ENCODE measurements around the gene RUNX3. TPM values are rescaled to one million over a fixed set of nuclear protein-coding genes. Genes with fewer than 3 reads are reported as not detected.

RUNX3 gene
- total and polyA plus RNA-seq, 2 donors (not counting 1 experiment from before 2014, with no cell fraction given): 0.48 to 0.66 TPM

GRCh38 chr1:24926563-24927249 lies 3.4 kb downstream of the RUNX3 start:
- Histone ChIP-seq H2AFZ (ENCODE audit: low read length) (peak overlapping the region; percentile 50), H3K27me3 (ENCODE audit: control insufficient read depth, insufficient read depth, low read length) (peaks cover 43% of the 10 kb centered on the region)

GRCh38 chr1:24925963-24926362 lies 4.1 kb downstream of the RUNX3 start:
- Histone ChIP-seq H3K9ac (ENCODE audit: insufficient read depth, low read length) (no peak overlapping the region), H4K20me1 (ENCODE audit: control insufficient read depth, extremely low read depth, insufficient read depth, low read length) (no peaks in the 10 kb centered on the region), H3K4me2 (ENCODE audit: extremely low read depth, insufficient read depth, low read length) (peak overlapping the region; percentile 70), H3K27ac (ENCODE audit: insufficient read depth, low read length) (no peak overlapping the region), H3K79me2 (ENCODE audit: control insufficient read depth, insufficient read depth, low read length) (no peaks in the 10 kb centered on the region), H3K27me3 (ENCODE audit: control insufficient read depth, insufficient read depth, low read length) (peaks cover 35% of the 10 kb centered on the region), H2AFZ (ENCODE audit: low read length) (no peak overlapping the region), H3K4me3 (replicated peaks in 1 of 4; ENCODE audit: control extremely low read depth in 1 of 4, insufficient read depth in 1 of 4, low read depth in 3 of 4, low read length in 4 of 4) (no peak overlapping the region), H3K9me3 (ENCODE audit: control insufficient read depth, insufficient read depth, low read depth, low read length) (no peaks in the 10 kb centered on the region), H3K36me3 (ENCODE audit: control insufficient read depth, insufficient read depth, low read length) (no peaks in the 10 kb centered on the region), H3K4me1 (ENCODE audit: control insufficient read depth, extremely low read depth, insufficient read depth, low read length) (peaks cover 2% of the 10 kb centered on the region)
- DNase-seq (ENCODE audit: low read depth in 2 of 2): no peak
- no peak for TF ChIP-seq EZH2 (IDR thresholded peaks at IDR 0.05; ENCODE audit: low read length, missing control alignments)
- TF ChIP-seq CTCF (conservative IDR thresholded peaks at IDR 0.05 in 1 of 2, IDR thresholded peaks at IDR 0.05 in 1 of 2; ENCODE audit: low read depth in 1 of 2, low read length in 2 of 2): no peak

More at GRCh38 chr1:24926563-24927249, 3.4 kb downstream of the RUNX3 start:
- Histone ChIP-seq H3K27ac (ENCODE audit: insufficient read depth, low read length) (peak overlapping the region; percentile 25), H3K4me1 (ENCODE audit: control insufficient read depth, extremely low read depth, insufficient read depth, low read length) (peaks cover 2% of the 10 kb centered on the region), H3K4me3 (replicated peaks in 1 of 4; ENCODE audit: control extremely low read depth in 1 of 4, insufficient read depth in 1 of 4, low read depth in 3 of 4, low read length in 4 of 4) (peak overlapping the region in 2 of 4 experiments; percentile 6 to 39), H3K36me3 (ENCODE audit: control insufficient read depth, insufficient read depth, low read length) (no peaks in the 10 kb centered on the region), H3K9ac (ENCODE audit: insufficient read depth, low read length) (no peak overlapping the region), H3K9me3 (ENCODE audit: control insufficient read depth, insufficient read depth, low read depth, low read length) (no peaks in the 10 kb centered on the region), H3K79me2 (ENCODE audit: control insufficient read depth, insufficient read depth, low read length) (no peaks in the 10 kb centered on the region), H4K20me1 (ENCODE audit: control insufficient read depth, extremely low read depth, insufficient read depth, low read length) (no peaks in the 10 kb centered on the region), H3K4me2 (ENCODE audit: extremely low read depth, insufficient read depth, low read length) (peak overlapping the region; percentile 70)
- DNase-seq (ENCODE audit: low read depth in 2 of 2): no peak
- TF ChIP-seq EZH2 (IDR thresholded peaks at IDR 0.05; ENCODE audit: low read length, missing control alignments) (peak; percentile 54), CTCF (conservative IDR thresholded peaks at IDR 0.05 in 1 of 2, IDR thresholded peaks at IDR 0.05 in 1 of 2; ENCODE audit: low read depth in 1 of 2, low read length in 2 of 2) (no peak)

- no peak overlapping the region for H3K9ac ChIP-seq (ENCODE audit: insufficient read depth, low read length)
- H3K9me3 ChIP-seq (ENCODE audit: control insufficient read depth, insufficient read depth, low read depth, low read length): no peaks in the 10 kb centered on the region
- no peak for DNase-seq (ENCODE audit: low read depth in 2 of 2)
- H3K79me2 ChIP-seq (ENCODE audit: control insufficient read depth, insufficient read depth, low read length): no peaks in the 10 kb centered on the region
- no peak overlapping the region for H3K4me2 ChIP-seq (ENCODE audit: extremely low read depth, insufficient read depth, low read length)
- no peak for TF ChIP-seq CTCF (conservative IDR thresholded peaks at IDR 0.05 in 1 of 2, IDR thresholded peaks at IDR 0.05 in 1 of 2; ENCODE audit: low read depth in 1 of 2, low read length in 2 of 2)
- TF ChIP-seq EZH2 (IDR thresholded peaks at IDR 0.05; ENCODE audit: low read length, missing control alignments): peak; percentile 71
- peaks cover 3% of the 10 kb centered on the region for H3K4me1 ChIP-seq (ENCODE audit: control insufficient read depth, extremely low read depth, insufficient read depth, low read length)
- H4K20me1 ChIP-seq (ENCODE audit: control insufficient read depth, extremely low read depth, insufficient read depth, low read length): no peaks in the 10 kb centered on the region
- H3K27ac ChIP-seq (ENCODE audit: insufficient read depth, low read length): no peak overlapping the region
- H3K27me3 ChIP-seq (ENCODE audit: control insufficient read depth, insufficient read depth, low read length): peaks cover 29% of the 10 kb centered on the region
- H3K4me3 ChIP-seq (replicated peaks in 1 of 4; ENCODE audit: control extremely low read depth in 1 of 4, insufficient read depth in 1 of 4, low read depth in 3 of 4, low read length in 4 of 4): no peak overlapping the region
- no peaks in the 10 kb centered on the region for H3K36me3 ChIP-seq (ENCODE audit: control insufficient read depth, insufficient read depth, low read length)
- H2AFZ ChIP-seq (ENCODE audit: low read length): no peak overlapping the region
Observed at GRCh38 chr1:24925082-24925779, 4.8 kb downstream of the RUNX3 start.

Measured in fibroblast of lung (primary cell).